Stimulated activated CD8-positive, alpha-beta memory T cell treated with anti-CD3 and anti-CD28 coated beads, Interleukin-15, amount 100 ng/mL, for 4 hours (primary cell): ENCODE measurements around the gene HOXB6.
A peak's percentile ranks its signal among the peaks of the same experiment; 100 is the strongest.

Experiments used
- DNase-seq, 2 donors: peaks; one replicate each; pipeline ENCODE4 v3.0.0-alpha.2; 2020; ENCODE audit warnings: low read depth in 2 of 2

HOXB6 gene

DNA sequence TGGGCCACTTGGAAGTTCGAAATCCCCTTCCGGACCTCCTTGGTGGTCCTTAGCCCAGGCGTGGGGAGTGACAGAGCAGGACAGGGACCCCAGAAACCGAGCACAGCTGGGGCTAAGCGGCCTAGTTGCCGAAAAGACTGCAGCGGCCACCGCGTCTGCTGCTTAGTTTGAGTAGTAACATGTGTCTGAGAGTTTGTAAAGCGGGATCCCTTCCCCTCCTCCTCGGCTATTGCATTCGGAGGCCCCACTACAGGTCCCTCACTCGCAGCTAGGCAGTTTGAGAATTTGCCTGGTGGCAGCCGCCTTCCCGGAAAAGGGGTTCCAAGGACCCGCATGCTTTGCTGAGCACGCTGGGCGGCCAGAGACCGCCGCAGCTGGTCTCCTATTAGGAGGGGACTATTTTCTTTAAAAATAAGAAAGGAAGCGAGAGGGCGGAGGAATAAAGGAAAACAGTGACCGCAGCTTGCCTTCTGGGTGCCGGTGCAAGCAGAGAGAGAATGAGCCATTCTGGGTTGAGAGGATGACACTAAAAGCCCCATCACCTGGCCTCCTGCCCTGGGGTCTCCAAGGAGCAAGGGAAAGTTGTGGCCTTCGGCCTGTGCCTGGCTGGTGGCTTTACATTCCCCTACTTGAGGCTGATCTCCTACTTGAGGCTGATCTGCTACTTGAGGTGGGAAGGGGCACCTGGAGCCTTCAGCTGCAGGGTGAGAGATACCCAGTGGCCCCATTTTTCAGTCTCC, 10.1 kb downstream of the HOXB6 start:
- DNase-seq, result no peak

GRCh38 chr17:48593840-48594537, 10.8 kb downstream of the HOXB6 start:
- peak; percentile 45 to 51 for DNase-seq

DNA sequence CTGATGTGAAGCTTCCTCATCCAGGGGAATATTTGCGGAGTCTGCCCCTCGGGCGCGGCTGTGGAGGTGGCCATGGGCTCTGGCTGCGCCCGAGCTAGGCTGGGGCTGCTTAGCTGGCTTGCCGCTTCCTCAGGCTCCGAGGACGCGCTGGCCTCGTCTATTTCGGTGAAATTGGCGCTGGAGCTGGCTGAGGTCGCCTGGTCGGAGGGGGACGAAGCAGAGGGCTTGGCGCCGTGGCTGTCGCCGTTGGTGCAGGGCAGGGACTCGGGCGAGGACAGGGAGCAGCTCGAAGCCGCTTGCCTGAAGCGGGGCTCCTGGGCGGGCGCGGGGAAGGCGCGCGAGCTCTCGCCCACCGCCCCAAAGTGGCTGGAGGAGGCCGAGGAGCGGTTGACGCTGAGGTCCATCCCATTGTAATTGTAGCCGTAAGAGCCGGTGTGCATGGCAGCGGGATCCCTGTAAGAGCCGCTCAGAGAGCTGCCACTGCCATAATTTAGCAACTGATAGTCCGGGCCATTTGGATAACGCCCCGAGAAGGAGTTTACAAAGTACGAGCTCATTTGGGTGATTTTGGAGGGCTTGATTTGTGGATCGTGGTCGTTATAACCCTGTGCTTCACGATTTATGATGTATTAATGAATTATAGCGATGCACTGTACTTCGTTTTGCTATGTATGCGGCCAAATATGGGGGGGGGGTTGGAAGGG, 11.5 kb downstream of the HOXB6 start, which contains the start of gene HOXB5:
TSS of gene HOXB5 (minus strand) at position 654 of the 704 bp plus-strand sequence. CDS start at position 557, 97 bp downstream.
- no peak for DNase-seq

DNA sequence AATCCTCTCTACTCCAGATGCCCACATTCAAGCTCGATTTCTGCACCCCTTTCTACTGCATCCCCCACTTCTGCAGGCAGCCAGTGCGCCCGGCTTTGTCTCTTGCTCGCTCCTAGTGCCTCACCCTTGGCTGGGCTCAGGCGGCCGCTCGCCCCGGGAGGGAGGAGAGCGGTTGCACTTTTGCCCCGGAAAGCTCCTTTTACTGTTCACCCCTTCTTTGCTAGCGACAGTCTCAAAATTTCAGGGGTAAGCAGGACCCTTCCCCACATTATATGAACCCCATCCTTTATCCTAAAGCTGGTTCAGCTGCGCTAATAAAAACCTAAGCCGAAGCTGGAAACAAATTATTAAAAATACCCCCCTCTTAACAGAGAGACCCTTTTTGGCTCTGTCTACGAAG, 12.2 kb downstream of the HOXB6 start:
- no peak for DNase-seq

GRCh38 chr17:48592057-48592514, 12.7 kb downstream of the HOXB6 start:
- no peak for DNase-seq

DNA sequence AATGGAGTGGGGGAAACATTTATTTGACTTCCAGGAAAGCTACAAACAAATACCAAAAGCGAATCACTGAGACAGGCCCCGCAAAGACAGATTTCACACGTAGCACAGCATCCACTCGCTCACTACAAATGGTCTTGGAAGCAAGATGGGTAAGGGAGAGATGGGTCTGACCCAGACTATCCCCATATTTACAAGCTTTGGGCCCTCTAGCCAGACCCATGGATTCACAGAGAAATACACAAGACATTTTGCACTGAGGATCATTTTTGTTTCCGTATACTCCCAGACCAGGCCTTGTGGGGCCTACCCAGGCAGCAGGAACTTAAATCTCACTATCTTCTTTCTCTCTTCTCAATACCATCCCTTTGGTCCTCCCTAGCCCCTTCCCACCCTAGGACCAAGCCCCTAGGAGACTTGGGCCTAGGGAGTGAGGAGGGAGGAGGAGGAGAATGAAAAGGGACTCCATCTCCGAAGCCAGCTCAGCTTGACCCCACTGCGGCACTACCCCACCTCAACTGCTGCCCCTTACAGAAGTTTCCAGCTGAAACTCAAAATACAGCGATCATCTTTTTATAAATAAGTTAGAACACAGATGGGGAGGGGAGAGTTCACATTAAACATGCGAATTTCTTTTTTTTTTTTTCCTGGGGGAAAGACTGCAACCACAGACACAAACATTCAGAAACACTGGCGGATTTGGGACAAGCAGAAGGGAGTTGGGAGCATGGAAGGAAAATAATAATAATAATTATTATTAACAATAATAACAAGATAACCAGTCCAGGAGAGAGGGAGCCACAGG, 13.3 kb downstream of the HOXB6 start:
- DNase-seq, result no peak

DNA sequence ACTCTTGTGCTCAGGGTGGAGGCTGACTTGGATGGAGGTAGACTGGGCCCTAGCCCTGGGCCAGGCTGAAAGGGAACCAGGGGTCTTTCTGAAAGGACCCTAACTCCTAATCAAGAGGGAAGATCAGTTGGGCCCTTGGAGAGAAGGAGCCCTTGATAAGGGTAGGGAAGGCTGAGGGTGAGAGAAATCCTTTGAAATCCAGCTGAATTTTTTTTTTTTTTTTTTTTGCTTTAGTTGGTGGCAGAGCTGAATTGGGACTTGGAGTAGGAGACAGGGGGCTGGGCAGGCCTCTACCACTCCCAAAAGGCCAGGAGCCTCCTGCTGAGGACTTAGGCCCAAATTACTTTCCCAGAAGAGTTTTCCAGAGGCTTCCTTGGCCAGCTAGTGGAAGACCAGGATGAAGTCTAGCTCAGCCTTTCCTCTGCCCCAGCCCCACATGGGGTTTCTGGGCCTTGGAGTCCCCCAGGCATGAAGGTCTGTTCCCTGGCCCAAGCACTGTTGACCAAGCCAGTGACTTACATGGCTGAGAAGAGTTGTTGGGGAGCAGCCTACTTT, 14.1 kb downstream of the HOXB6 start:
- DNase-seq, result no peak

DNA sequence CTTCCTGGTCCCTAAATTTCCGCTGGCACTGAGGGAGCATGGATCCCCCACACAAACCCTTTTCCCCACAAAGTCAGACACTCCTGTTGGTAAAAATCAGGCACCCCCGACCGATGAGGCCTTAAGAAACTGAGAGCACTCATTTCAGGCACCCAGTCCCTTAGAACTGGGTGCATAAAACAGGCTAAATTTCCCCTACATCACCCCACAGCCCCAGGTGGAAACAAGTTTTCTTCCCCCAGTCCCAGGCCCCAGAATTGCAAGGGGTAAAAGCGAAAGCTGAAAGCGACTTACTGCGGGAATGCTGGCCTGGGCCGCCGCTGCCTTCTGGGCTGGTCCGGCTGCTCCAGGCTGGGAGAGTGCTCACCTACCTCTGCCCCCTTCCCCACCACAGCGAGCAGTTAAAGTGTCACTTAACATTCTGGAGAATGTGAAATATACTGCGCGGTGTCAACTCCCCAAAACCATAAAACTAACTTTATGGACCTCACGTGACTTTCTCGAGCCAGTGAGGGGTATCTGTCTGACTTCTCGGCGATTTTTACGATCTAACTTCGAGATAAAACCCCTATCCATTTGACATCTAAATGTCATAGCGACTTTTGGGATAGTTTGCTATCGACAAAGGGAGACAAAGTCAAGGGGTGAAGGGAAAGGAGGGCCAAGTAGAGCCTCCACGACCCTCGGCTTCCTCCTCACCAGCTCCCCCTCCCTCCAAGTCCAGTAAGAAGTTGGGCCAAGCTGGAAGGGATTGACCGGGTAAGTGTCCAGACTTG, 14.8 kb downstream of the HOXB6 start, which contains the start of gene HOXB3:
TSS of gene HOXB3 (minus strand) at position 411 of the 776 bp plus-strand sequence. CDS start 37,767 bp downstream, outside the sequence.
- no peak for DNase-seq

GRCh38 chr17:48589060-48589830, 15.5 kb downstream of the HOXB6 start:
- DNase-seq, result no peak

GRCh38 chr17:48588528-48588927, 16.3 kb downstream of the HOXB6 start:
- DNase-seq, result no peak

DNA sequence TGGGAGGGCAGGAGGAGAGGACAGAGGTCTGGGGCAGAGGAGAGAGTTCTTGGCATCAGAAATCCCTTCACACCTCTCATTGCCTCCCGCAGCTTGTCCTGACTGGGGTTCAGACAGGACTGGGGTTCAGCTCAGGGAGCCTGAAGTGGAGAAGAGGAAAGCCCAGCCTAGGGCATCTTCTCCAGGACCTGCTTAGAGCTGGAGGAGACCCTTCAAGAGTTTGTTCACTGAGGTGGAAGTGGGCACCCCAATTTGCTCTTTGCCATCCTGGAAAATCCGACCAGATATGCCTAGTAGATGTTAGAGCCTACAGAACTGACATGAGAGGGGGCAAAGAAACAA, 16.7 kb downstream of the HOXB6 start:
- no peak for DNase-seq

DNA sequence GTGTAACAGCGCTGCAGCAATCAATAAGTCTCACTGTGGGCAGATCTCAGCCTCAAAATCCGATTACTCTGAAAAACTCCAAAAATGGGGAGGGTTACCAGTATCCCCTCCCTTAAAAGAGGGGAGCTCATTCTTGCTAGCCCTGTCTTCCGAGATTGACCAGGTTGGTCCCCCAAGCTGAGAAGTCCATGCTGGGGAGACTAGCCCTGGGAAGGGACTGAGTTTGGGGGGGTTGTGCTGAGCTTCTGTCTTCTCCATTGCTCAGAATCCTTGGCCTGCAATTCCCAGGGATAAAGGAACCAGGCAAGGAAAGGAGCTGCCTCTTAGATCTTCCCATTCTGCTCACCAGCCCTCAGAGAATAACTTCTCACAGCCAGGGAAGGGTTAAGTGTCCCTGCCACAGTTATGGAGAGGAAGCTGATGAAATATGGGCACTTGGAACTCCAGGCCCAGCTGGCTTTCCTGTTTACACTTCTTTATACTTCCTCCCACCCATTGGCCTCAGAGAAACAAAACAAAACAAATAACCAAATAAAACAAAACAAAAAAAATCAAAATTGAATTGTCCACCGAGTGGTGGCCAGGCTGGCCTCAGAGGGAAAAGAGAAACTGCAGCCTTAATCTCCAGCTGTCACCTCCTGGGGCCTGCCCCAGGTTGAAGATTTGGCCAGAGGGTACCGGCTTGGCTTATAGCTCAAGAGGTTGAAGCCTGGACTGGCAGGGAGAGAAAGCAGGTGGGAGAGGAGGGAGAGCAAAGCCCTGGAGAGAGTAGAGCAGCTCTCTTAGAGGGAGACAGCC, 17.3 kb downstream of the HOXB6 start:
- DNase-seq, result no peak

GRCh38 chr17:48586355-48587258, 18.2 kb downstream of the HOXB6 start:
- no peak for DNase-seq

DNA sequence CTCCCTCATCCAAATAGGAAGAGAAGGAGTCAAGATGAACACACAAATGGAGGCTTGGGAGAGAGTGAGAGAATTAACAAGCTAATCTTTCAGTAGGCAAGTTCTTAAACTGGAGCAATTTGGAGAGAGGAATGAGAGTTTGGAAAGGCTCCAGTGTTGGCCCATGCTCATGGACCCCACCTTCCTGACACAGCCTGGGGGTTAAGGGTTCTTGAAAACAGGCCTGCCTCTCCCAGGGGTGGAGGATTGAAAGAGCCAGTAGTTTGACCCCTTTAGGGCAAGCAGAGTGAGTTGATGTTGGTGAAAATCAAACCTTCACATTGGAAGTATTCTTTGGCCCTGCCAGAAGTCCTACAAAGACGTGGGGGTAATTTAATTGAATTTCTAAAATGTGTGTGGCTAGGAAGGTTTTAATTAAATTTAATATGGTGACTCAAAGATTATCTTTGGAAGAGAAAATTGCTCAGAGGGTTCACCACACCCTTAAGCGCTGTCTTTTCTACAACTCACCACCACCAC, 20.5 kb downstream of the HOXB6 start:
- no peak for DNase-seq

GRCh38 chr17:48583708-48584222, 21.0 kb downstream of the HOXB6 start:
- DNase-seq, result no peak

GRCh38 chr17:48582750-48583069, 22.1 kb downstream of the HOXB6 start:
- no peak for DNase-seq

- no peak for DNase-seq
These were observed 24.8 kb downstream of the HOXB6 start for GRCh38 chr17:48579760-48580554.
